Caco-2 (cell line): ENCODE measurements around the gene HEPN1. TPM values are rescaled to one million over a fixed set of nuclear protein-coding genes. Genes with fewer than 3 reads are reported as not detected.
A peak's percentile ranks its signal among the peaks of the same experiment; 100 is the strongest.
"Not testable (repeated sequence)": the region's sequence is repeated elsewhere in the genome, so short reads cannot be mapped to it uniquely, and the experiment has no call there.

ENCODE experiments used
- BruUV-seq: library from RNA; stranded (reverse); fragments of 400-500 nt; replicated peaks from 2 replicates; lab custom pipeline; 2021; lab: Mats Ljungman, UMichigan
- CTCF ChIA-PET: fragments of 300-600 bp; sonication (Branson Sonifier 250); formaldehyde crosslinking; loops from one replicate; lab custom pipeline; 2022; ENCODE audit warnings: antibody characterized with exemption; lab: Charles Lee
- POLR2A ChIA-PET: fragments of 300-600 bp; sonication (Branson Sonifier 250); formaldehyde crosslinking; loops from one replicate; lab custom pipeline; 2022; ENCODE audit warnings: antibody characterized with exemption; lab: Charles Lee
- DNase-seq, 2 experiments: peaks; one replicate each; pipeline versions ENCODE4 v3.0.0 to v3.0.0-alpha.2; 2020 to 2022
- H3K27me3 ChIP-seq: replicated peaks from 2 replicates; pipeline ENCODE4 v1.6.0; 2011; ENCODE audit warnings: low read length; ENCODE audit not compliant: control insufficient read depth, insufficient read depth
- H3K36me3 ChIP-seq: 2 replicates; pipeline ENCODE4 v1.5.1; 2011; ENCODE audit warnings: low read length; ENCODE audit not compliant: control insufficient read depth, insufficient read depth
- H3K4me1 ChIP-seq: fragments of 250-450 bp; sonication (Bioruptor Pico); 2 replicates; pipeline ENCODE4 v1.5.1; 2020; ENCODE audit warnings: mild to moderate bottlenecking
- H3K4me3 ChIP-seq: 2 replicates; pipeline ENCODE4 v1.5.1; 2011; ENCODE audit warnings: low read depth, mild to moderate bottlenecking, control low read depth, low read length
- H3K9me3 ChIP-seq: fragments of 250-450 bp; sonication (Bioruptor Pico); 2 replicates; pipeline ENCODE4 v1.5.1; 2020; ENCODE audit warnings: mild to moderate bottlenecking, moderate library complexity
- H3K27ac Mint-ChIP-seq: one replicate; pipeline ENCODE4 v1.8.0; 2022; ENCODE audit warnings: mixed read lengths; ENCODE audit not compliant: unreplicated experiment
- H3K27me3 Mint-ChIP-seq: one replicate; pipeline ENCODE4 v1.8.0; 2022; ENCODE audit warnings: mixed read lengths; ENCODE audit not compliant: insufficient read depth, unreplicated experiment
- H3K36me3 Mint-ChIP-seq: one replicate; pipeline ENCODE4 v1.8.0; 2022; ENCODE audit warnings: mild to moderate bottlenecking, mixed read lengths; ENCODE audit not compliant: insufficient read depth, unreplicated experiment
- H3K4me1 Mint-ChIP-seq: one replicate; pipeline ENCODE4 v1.8.0; 2022; ENCODE audit warnings: low read depth, mixed read lengths; ENCODE audit not compliant: unreplicated experiment
- H3K4me3 Mint-ChIP-seq: one replicate; pipeline ENCODE4 v1.8.0; 2022; ENCODE audit warnings: mild to moderate bottlenecking, moderate library complexity, mixed read lengths; ENCODE audit not compliant: unreplicated experiment
- H3K9me3 Mint-ChIP-seq: one replicate; pipeline ENCODE4 v1.8.0; 2022; ENCODE audit warnings: mixed read lengths; ENCODE audit not compliant: unreplicated experiment
- intact Hi-C: fragments of 100-400 bp; cut with micrococcal nuclease; formaldehyde crosslinking; loops from one replicate; pipeline ENCODE4 v1.10.0; 2022; ENCODE audit not compliant: unreplicated experiment
- total RNA-seq: library from RNA; stranded (reverse); gene quantifications from 2 replicates; pipeline ENCODE4 v1.2.3, GENCODE V29; 2022
- TF ChIP-seq, protein P1 (sequence below), 2 experiments: fragments of 200-600 bp in 1 of 2; IDR thresholded peaks; 1 replicate in 1 of 2; 2 replicates in 1 of 2; pipeline versions ENCODE4 v1.5.1 to v1.8.0; 2011 to 2022; ENCODE audit warnings: antibody characterized with exemption in 1 of 2, control low read depth in 1 of 2, inconsistent platforms in 1 of 2, low read depth in 1 of 2, low read length in 1 of 2, mild to moderate bottlenecking in 1 of 2, moderate library complexity in 1 of 2; ENCODE audit not compliant: insufficient read depth in 1 of 2, severe bottlenecking in 1 of 2, unreplicated experiment in 1 of 2

The HEPN1 gene
- total RNA-seq, 1 experiment from 2014 or later = not detected

DNA sequence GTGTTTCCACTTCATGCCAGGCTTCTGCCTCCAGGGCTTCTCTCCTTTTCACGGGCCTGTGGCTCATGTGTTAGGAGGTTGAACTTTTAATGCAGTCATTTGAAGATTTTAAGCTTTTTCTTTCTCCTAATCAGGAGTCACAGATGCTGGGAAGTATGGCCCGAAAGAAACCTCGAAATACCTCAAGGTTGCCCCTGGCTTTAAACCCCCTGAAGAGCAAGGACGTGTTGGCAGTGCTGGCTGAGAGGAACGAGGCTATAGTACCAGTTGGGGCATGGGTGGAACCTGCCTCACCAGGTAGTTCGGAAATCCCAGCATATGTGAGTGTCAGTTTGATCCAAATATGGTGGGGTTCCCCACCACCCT, 35.5 kb downstream of the HEPN1 start:
- H3K4me1 ChIP-seq = peaks cover 5% of the 10 kb centered on the region; the same call in 1 of the 2 replicates
- H3K4me3 ChIP-seq = peak overlapping the region; percentile 65
- H3K4me1 Mint-ChIP-seq = no peaks in the 10 kb centered on the region
- DNase-seq = no peak
- ChIA-PET CTCF (interaction anchor here (1.1 to 2.1 kb wide), 2 partner anchors 78 to 117 kb away, joined by 6 to 14 read pairs; no protein-coding TSS in a partner anchor), POLR2A (no interaction called here)
- H3K9me3 ChIP-seq = no peaks in the 10 kb centered on the region
- TSS peak; percentile 64 for BruUV-seq
- H3K36me3 Mint-ChIP-seq = no peaks in the 10 kb centered on the region
- H3K27me3 ChIP-seq = no peaks in the 10 kb centered on the region
- H3K27me3 Mint-ChIP-seq = no peaks in the 10 kb centered on the region
- no peak overlapping the region for H3K4me3 Mint-ChIP-seq
- H3K27ac Mint-ChIP-seq = no peak overlapping the region
- intact Hi-C loops = loop anchor here (1.0 kb wide), 2 partner anchors 78 to 157 kb away; partner anchors contain the start of gene TMEM218
- TF ChIP-seq, protein P1, sequence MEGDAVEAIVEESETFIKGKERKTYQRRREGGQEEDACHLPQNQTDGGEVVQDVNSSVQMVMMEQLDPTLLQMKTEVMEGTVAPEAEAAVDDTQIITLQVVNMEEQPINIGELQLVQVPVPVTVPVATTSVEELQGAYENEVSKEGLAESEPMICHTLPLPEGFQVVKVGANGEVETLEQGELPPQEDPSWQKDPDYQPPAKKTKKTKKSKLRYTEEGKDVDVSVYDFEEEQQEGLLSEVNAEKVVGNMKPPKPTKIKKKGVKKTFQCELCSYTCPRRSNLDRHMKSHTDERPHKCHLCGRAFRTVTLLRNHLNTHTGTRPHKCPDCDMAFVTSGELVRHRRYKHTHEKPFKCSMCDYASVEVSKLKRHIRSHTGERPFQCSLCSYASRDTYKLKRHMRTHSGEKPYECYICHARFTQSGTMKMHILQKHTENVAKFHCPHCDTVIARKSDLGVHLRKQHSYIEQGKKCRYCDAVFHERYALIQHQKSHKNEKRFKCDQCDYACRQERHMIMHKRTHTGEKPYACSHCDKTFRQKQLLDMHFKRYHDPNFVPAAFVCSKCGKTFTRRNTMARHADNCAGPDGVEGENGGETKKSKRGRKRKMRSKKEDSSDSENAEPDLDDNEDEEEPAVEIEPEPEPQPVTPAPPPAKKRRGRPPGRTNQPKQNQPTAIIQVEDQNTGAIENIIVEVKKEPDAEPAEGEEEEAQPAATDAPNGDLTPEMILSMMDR (IDR thresholded peaks at IDR 0.05; ENCODE audit: insufficient read depth in 1 of 2, low read depth in 1 of 2, low read length in 1 of 2, severe bottlenecking in 1 of 2, unreplicated experiment in 1 of 2) = no peak
- H3K36me3 ChIP-seq = no peaks in the 10 kb centered on the region
- H3K9me3 Mint-ChIP-seq = no peaks in the 10 kb centered on the region

DNA sequence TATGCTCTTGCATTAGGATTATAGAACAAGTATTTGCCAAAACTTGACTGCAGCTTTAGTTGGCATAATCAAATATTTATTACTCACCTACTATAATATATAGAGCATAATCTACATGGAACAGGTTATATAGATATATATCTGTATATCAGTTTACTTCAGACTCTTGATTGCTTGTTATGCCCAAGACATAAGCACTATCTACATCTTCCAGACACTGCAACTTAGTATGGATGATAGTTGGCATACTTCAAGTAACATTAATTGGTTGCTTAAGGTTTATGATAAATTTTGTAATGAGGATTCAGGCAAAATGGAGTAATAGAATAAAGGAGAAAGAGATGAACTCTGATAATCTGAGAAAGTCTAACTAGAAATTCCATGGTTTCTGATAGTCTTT, 36.0 kb downstream of the HEPN1 start:
- POLR2A ChIA-PET = no interaction called here
- H3K4me1 Mint-ChIP-seq = no peaks in the 10 kb centered on the region
- Histone ChIP-seq H3K9me3 (no peaks in the 10 kb centered on the region), H3K4me1 (peaks cover 5% of the 10 kb centered on the region; the same call in 1 of the 2 replicates), H3K36me3 (no peaks in the 10 kb centered on the region), H3K4me3 (peak overlapping the region; percentile 65), H3K27me3 (no peaks in the 10 kb centered on the region)
- CTCF ChIA-PET = interaction anchor here (2.1 kb wide), 1 partner anchor 79 kb away, joined by 14 read pairs; no protein-coding TSS in a partner anchor
- no peaks in the 10 kb centered on the region for H3K9me3 Mint-ChIP-seq
- H3K27me3 Mint-ChIP-seq = no peaks in the 10 kb centered on the region
- intact Hi-C loops = no loop called here
- no TSS peak for BruUV-seq
- TF ChIP-seq, protein P1 (IDR thresholded peaks at IDR 0.05; ENCODE audit: insufficient read depth in 1 of 2, low read depth in 1 of 2, low read length in 1 of 2, severe bottlenecking in 1 of 2, unreplicated experiment in 1 of 2) = no peak
- no peak overlapping the region for H3K4me3 Mint-ChIP-seq
- no peak for DNase-seq
- H3K36me3 Mint-ChIP-seq = no peaks in the 10 kb centered on the region
- H3K27ac Mint-ChIP-seq = no peak overlapping the region

DNA sequence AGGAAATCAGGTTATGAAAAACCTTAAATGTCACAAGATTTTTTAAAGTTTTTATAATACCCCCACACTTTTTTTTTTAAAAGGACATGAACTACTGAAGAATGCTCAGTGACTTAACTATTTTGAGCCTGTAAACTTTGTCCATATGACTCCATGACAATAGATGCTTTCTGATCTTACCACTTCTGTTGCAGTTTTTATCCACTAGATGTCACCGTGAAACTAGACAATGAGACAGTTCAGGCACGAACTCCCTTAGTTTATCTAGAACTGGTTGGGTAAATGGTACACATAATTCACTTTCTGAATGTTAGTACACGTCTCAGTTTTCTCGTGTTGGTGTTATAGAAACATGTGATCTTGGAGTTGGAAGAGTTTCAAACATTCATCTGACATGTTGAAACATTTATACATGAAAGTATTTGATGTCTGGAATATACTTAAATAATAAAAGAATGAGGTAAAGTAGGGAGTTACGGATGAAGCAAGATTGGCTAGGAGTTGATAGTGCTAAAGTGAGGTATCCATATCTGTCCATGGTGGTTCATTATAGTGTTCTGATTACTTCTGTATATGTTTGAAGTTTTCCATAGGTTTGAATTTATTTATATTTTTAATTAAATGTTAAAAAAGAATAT, 43.0 kb downstream of the HEPN1 start:
- H3K4me1 Mint-ChIP-seq = no peaks in the 10 kb centered on the region
- H3K9me3 Mint-ChIP-seq = no peaks in the 10 kb centered on the region
- H3K36me3 Mint-ChIP-seq = no peaks in the 10 kb centered on the region
- Histone ChIP-seq H3K36me3 (no peaks in the 10 kb centered on the region), H3K27me3 (no peaks in the 10 kb centered on the region), H3K4me1 (no peaks in the 10 kb centered on the region), H3K9me3 (no peaks in the 10 kb centered on the region), H3K4me3 (no peak overlapping the region)
- no peak overlapping the region for H3K4me3 Mint-ChIP-seq
- intact Hi-C loops = loop anchor here (1.0 to 10.0 kb wide), 11 partner anchors 100 to 913 kb away; partner anchors contain the start of gene SLC37A2
- no peak overlapping the region for H3K27ac Mint-ChIP-seq
- no TSS peak for BruUV-seq
- ChIA-PET CTCF (no interaction called here), POLR2A (no interaction called here)
- DNase-seq = peak in 1 of 2 experiments; percentile 76
- peaks cover 4% of the 10 kb centered on the region for H3K27me3 Mint-ChIP-seq
- TF ChIP-seq, protein P1 (IDR thresholded peaks at IDR 0.05; ENCODE audit: insufficient read depth in 1 of 2, low read depth in 1 of 2, low read length in 1 of 2, severe bottlenecking in 1 of 2, unreplicated experiment in 1 of 2) = peak; percentile 86 to 90

DNA sequence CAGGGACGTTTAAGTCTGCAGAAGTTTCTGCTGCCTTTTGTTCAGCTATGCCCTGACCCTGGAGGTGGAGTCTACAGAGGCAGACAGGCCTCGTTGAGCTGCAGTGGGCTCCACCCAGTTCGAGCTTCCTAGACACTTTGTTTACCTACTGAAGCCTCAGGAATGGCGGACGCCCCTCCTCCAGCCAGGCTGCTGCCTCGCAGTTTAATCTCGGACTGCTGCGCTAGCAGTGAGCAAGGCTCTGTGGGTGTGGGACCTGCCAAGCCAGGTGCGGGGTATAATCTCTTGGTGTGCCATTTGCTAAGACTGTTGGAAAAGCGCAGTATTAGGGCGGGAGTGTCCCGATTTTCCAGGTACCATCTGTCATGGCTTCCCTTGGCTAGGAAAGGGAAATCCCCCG, 49.1 kb downstream of the HEPN1 start:
- H3K9me3 Mint-ChIP-seq, POLR2A ChIA-PET, BruUV-seq, H3K36me3 Mint-ChIP-seq, H3K27ac Mint-ChIP-seq, H3K27me3 Mint-ChIP-seq, H3K4me1 Mint-ChIP-seq, CTCF ChIA-PET, H3K36me3 ChIP-seq, H3K4me1 ChIP-seq, H3K4me3 ChIP-seq, DNase-seq, H3K4me3 Mint-ChIP-seq, H3K27me3 ChIP-seq, H3K9me3 ChIP-seq: not testable (repeated sequence)
- intact Hi-C loops = loop anchor here (10.0 kb wide), 1 partner anchor 257 kb away; no protein-coding TSS in a partner anchor
